GM12878 (cell line): ENCODE results near the gene TP53BP1.

Experiments
- FOXM1 ChIP-seq: IDR thresholded peaks from 2 replicates; pipeline ENCODE4 v1.6.1; 2012; ENCODE audit warnings: low read depth, mild to moderate bottlenecking, inconsistent platforms, low read length, moderate library complexity
- JUNB ChIP-seq: IDR thresholded peaks from 2 replicates; pipeline ENCODE4 v1.6.1; 2016; ENCODE audit warnings: antibody characterized with exemption, mild to moderate bottlenecking
- JUND ChIP-seq: IDR thresholded peaks from 2 replicates; pipeline ENCODE4 v1.6.1; 2012; ENCODE audit warnings: low read depth, mild to moderate bottlenecking, low read length, improper control_type of control experiment, moderate library complexity
- LARP7 ChIP-seq: fragments of 450-650 bp; IDR thresholded peaks from 2 replicates; pipeline ENCODE4 v1.6.1; 2017; ENCODE audit warnings: mild to moderate bottlenecking
- POLR2A ChIP-seq: IDR thresholded peaks from 2 replicates; pipeline ENCODE4 v1.6.1; 2011; ENCODE audit warnings: low read depth, mild to moderate bottlenecking, low read length
- RAD51 ChIP-seq: fragments of 450-650 bp; IDR thresholded peaks from 2 replicates; pipeline ENCODE4 v1.6.1; 2016; ENCODE audit warnings: moderate library complexity, mild to moderate bottlenecking, inconsistent platforms
- TCF12 ChIP-seq: IDR thresholded peaks from 2 replicates; pipeline ENCODE4 v1.6.1; 2011; ENCODE audit warnings: low read depth, mild to moderate bottlenecking, low read length
- YY1 ChIP-seq: IDR thresholded peaks from 2 replicates; pipeline ENCODE4 v1.6.1; 2011; ENCODE audit warnings: low read depth, mild to moderate bottlenecking, low read length
- ZNF207 ChIP-seq: fragments of 450-650 bp; IDR thresholded peaks from 2 replicates; pipeline ENCODE4 v1.6.1; 2014; ENCODE audit warnings: antibody characterized with exemption, mild to moderate bottlenecking, borderline replicate concordance
- ZNF274 ChIP-seq: IDR thresholded peaks from one replicate; pipeline ENCODE4 v1.8.0; 2011; ENCODE audit not compliant: insufficient read length, insufficient read depth

GRCh38 chr15:43489191-43489590 is 3.8 kb downstream of the TP53BP1 start:
- TF ChIP-seq TCF12 (no peak), YY1 (no peak), POLR2A (no peak), JUNB (no peak), LARP7 (no peak), FOXM1 (no peak), ZNF274 (no peak), RAD51 (no peak), JUND (no peak), ZNF207 (no peak)
